ENCODE data around the gene SEC24B. TPM values are rescaled to one million over a fixed set of nuclear protein-coding genes. Genes with fewer than 3 reads are reported as not detected.

SEC24B gene
- 16.9 and 17.3 TPM in 2 replicates for total RNA-seq (2014; rRNA removed; shearing (Covaris generic))
- 7.4 and 14.4 TPM in 2 replicates for polyA plus RNA-seq (2014; cell fraction: nucleus; rRNA removed)

- DNase-seq (ENCODE audit: extremely low read depth, low read depth) = peak; percentile 65
Measured at GRCh38 chr4:109433205-109434006, at the start of gene SEC24B. TSS of gene SEC24B (plus strand) at chr4:109433815. CDS start at chr4:109433870, 55 bp downstream.

GRCh38 chr4:109383823-109384222 is 49.8 kb upstream of the SEC24B start:
- DNase-seq (ENCODE audit: extremely low read depth, low read depth) = no peak

GRCh38 chr4:109385260-109385659 is 48.4 kb upstream of the SEC24B start:
- DNase-seq (ENCODE audit: extremely low read depth, low read depth) = no peak

GRCh38 chr4:109389369-109390114 is 44.1 kb upstream of the SEC24B start:
- DNase-seq (ENCODE audit: extremely low read depth, low read depth) = peak; percentile 32

- DNase-seq (ENCODE audit: extremely low read depth, low read depth) = no peak
Measured at GRCh38 chr4:109390115-109390768, 43.4 kb upstream of the SEC24B start.

GRCh38 chr4:109395694-109396093 is 37.9 kb upstream of the SEC24B start:
- DNase-seq (ENCODE audit: extremely low read depth, low read depth) = no peak

- no peak for DNase-seq (ENCODE audit: extremely low read depth, low read depth)
Measured at GRCh38 chr4:109398928-109399327, 34.7 kb upstream of the SEC24B start.

- peak; percentile 47 for DNase-seq (ENCODE audit: extremely low read depth, low read depth)
Measured at GRCh38 chr4:109406337-109406931, 27.2 kb upstream of the SEC24B start.

- no peak for DNase-seq (ENCODE audit: extremely low read depth, low read depth)
Measured at GRCh38 chr4:109407027-109407737, 26.4 kb upstream of the SEC24B start.

GRCh38 chr4:109408711-109409110 is 24.9 kb upstream of the SEC24B start:
- no peak for DNase-seq (ENCODE audit: extremely low read depth, low read depth)

GRCh38 chr4:109410226-109410625 is 23.4 kb upstream of the SEC24B start:
- no peak for DNase-seq (ENCODE audit: extremely low read depth, low read depth)

- DNase-seq (ENCODE audit: extremely low read depth, low read depth) = no peak
Measured at GRCh38 chr4:109410776-109411175, 22.8 kb upstream of the SEC24B start.

GRCh38 chr4:109411964-109412363 is 21.7 kb upstream of the SEC24B start:
- DNase-seq (ENCODE audit: extremely low read depth, low read depth) = no peak

- DNase-seq (ENCODE audit: extremely low read depth, low read depth) = no peak
Measured at GRCh38 chr4:109412776-109413175, 20.8 kb upstream of the SEC24B start.

- no peak for DNase-seq (ENCODE audit: extremely low read depth, low read depth)
Measured at GRCh38 chr4:109414938-109415337, 18.7 kb upstream of the SEC24B start.

- DNase-seq (ENCODE audit: extremely low read depth, low read depth) = no peak
Measured at GRCh38 chr4:109418588-109418987, 15.0 kb upstream of the SEC24B start.

- no peak for DNase-seq (ENCODE audit: extremely low read depth, low read depth)
Measured at GRCh38 chr4:109419679-109420078, 13.9 kb upstream of the SEC24B start.

- DNase-seq (ENCODE audit: extremely low read depth, low read depth) = no peak
Measured at GRCh38 chr4:109424093-109424841, 9.3 kb upstream of the SEC24B start.

- no peak for DNase-seq (ENCODE audit: extremely low read depth, low read depth)
Measured at GRCh38 chr4:109425405-109425804, 8.2 kb upstream of the SEC24B start.
